Ascending aorta (tissue), 2 donors: ENCODE data around the gene IRF9. TPM values are rescaled to one million over a fixed set of nuclear protein-coding genes. Genes with fewer than 3 reads are reported as not detected.

ENCODE experiments used
- DNase-seq, 2 donors: peaks; one replicate each; pipeline ENCODE4 v3.0.0-alpha.2; 2019; ENCODE audit warnings: low spot score in 2 of 2
- H3K27ac ChIP-seq, 2 donors: fragments of 200-600 bp; sonication (generic); one replicate each; pipeline ENCODE4 v1.5.1; 2016 to 2017; ENCODE audit warnings: mild to moderate bottlenecking in 1 of 2
- H3K27me3 ChIP-seq: fragments of 200-600 bp; sonication (generic); one replicate; pipeline ENCODE4 v1.5.1; 2017
- H3K36me3 ChIP-seq, 2 donors: fragments of 200-600 bp; sonication (generic); one replicate each; pipeline ENCODE4 v1.5.1; 2016
- H3K4me1 ChIP-seq, 2 donors: fragments of 200-600 bp; sonication (generic); one replicate each; pipeline ENCODE4 v1.5.1; 2016 to 2017; ENCODE audit warnings: mild to moderate bottlenecking in 1 of 2
- H3K4me3 ChIP-seq, 2 donors: fragments of 200-600 bp; sonication (generic); one replicate each; pipeline ENCODE4 v1.5.1; 2016 to 2017; ENCODE audit warnings: mild to moderate bottlenecking in 1 of 2
- H3K9me3 ChIP-seq, 2 donors: fragments of 200-600 bp; sonication (generic); one replicate each; pipeline ENCODE4 v1.5.1; 2016
- CTCF ChIP-seq, 3 experiments: fragments of 200-600 bp in 2 of 3; fragments of 450-650 bp in 1 of 3; sonication (generic) in 2 of 3; IDR thresholded peaks; one replicate each; pipeline ENCODE4 v1.5.1; 2016 to 2019; ENCODE audit warnings: antibody characterized with exemption in 3 of 3, mild to moderate bottlenecking in 1 of 3, moderate library complexity in 1 of 3
- intact Hi-C: fragments of 100-400 bp; cut with DNase I; formaldehyde crosslinking; loops from one replicate; pipeline ENCODE4 v1.15.1; 2023
- total RNA-seq: library from RNA; depleted of rRNA; stranded (reverse); fragments of >200 nt; gene quantifications from one replicate; pipeline ENCODE4 v1.1.0, GENCODE V29; 2016

The IRF9 gene
- total RNA-seq, 1 donor from 2014 or later, result 24.7 TPM

GRCh38 chr14:24181371-24182077 lies 20.5 kb downstream of the IRF9 start:
- DNase-seq, result no peak
- no peak overlapping the region for H3K27ac ChIP-seq
- intact Hi-C loops, result no loop called here
- H3K36me3 ChIP-seq, result peaks cover 46 to 89% of the 10 kb centered on the region in 2 donors
- H3K4me3 ChIP-seq, result no peak overlapping the region
- no peaks in the 10 kb centered on the region for H3K9me3 ChIP-seq
- H3K4me1 ChIP-seq, result no peaks in the 10 kb centered on the region
- H3K27me3 ChIP-seq, result no peaks in the 10 kb centered on the region
- no peak for TF ChIP-seq CTCF (IDR thresholded peaks at IDR 0.05)

DNA sequence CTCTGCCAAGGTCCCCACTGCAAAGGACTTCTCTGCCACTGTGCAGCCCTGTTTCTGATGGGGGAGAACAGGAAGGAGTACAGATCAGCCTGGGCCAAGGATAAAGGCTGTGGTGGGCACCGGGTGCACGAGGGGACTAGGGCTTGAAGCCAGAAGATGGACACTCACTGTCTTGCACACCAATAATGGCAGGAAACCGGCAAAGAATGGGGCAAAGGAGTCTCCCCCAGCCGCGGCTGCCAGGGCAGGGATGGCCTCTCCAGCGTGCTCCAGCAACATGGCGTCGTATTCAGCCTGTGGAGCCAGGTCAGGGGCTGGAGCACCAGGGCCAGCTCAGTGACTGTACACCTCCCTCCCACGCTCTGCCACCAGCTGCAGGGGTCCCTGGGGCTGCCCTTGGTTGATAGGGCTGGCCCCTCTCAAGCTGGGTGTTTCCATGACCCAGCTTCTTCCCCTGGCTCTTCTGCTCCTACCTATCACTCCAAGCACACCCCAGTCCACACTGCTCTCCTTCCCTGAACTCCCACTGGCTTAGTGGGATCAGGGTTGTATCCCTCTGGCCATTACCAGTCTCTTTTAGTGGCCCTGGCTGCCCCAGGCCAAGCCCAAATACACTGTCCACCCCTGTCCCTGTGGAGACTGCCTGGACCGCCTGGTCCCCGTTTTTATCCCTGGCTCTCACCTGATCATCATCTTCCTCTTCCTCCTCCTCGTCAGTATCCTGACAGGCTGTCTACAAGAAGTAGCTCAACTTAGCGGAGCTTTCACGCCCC lies 21.2 kb downstream of the IRF9 start:
- intact Hi-C loops, result no loop called here
- H3K36me3 ChIP-seq, result peaks cover 46 to 84% of the 10 kb centered on the region in 2 donors

GRCh38 chr14:24183014-24183481 lies 22.0 kb downstream of the IRF9 start:
- no peak for TF ChIP-seq CTCF (IDR thresholded peaks at IDR 0.05)
- H3K36me3 ChIP-seq, result peaks cover 42 to 76% of the 10 kb centered on the region in 2 donors
- DNase-seq, result no peak
- H3K9me3 ChIP-seq, result no peaks in the 10 kb centered on the region
- H3K4me1 ChIP-seq, result peaks cover 0 to 7% of the 10 kb centered on the region in 2 donors
- H3K4me3 ChIP-seq, result no peak overlapping the region
- intact Hi-C loops, result no loop called here
- no peaks in the 10 kb centered on the region for H3K27me3 ChIP-seq
- no peak overlapping the region for H3K27ac ChIP-seq

More for the DNA sequence above, 21.2 kb downstream of the IRF9 start:
- Histone ChIP-seq H3K4me1 (no peaks in the 10 kb centered on the region), H3K9me3 (no peaks in the 10 kb centered on the region), H3K4me3 (no peak overlapping the region), H3K27ac (no peak overlapping the region), H3K27me3 (no peaks in the 10 kb centered on the region)
- no peak for DNase-seq
- no peak for TF ChIP-seq CTCF (IDR thresholded peaks at IDR 0.05)

GRCh38 chr14:24184104-24184970 lies 23.3 kb downstream of the IRF9 start:
- DNase-seq, result no peak
- H3K4me1 ChIP-seq, result peaks cover 0 to 15% of the 10 kb centered on the region in 2 donors
- TF ChIP-seq CTCF (IDR thresholded peaks at IDR 0.05), result no peak
- H3K4me3 ChIP-seq, result no peak overlapping the region
- intact Hi-C loops, result no loop called here
- H3K27ac ChIP-seq, result no peak overlapping the region
- no peaks in the 10 kb centered on the region for H3K27me3 ChIP-seq
- peaks cover 31 to 63% of the 10 kb centered on the region in 2 donors for H3K36me3 ChIP-seq
- H3K9me3 ChIP-seq, result no peaks in the 10 kb centered on the region

GRCh38 chr14:24185026-24185425 lies 24.0 kb downstream of the IRF9 start:
- H3K4me3 ChIP-seq, result no peak overlapping the region
- peaks cover 0 to 19% of the 10 kb centered on the region in 2 donors for H3K4me1 ChIP-seq
- intact Hi-C loops, result no loop called here
- no peak for DNase-seq
- no peak for TF ChIP-seq CTCF (IDR thresholded peaks at IDR 0.05)
- H3K36me3 ChIP-seq, result peaks cover 29 to 58% of the 10 kb centered on the region in 2 donors
- no peak overlapping the region for H3K27ac ChIP-seq
- H3K27me3 ChIP-seq, result no peaks in the 10 kb centered on the region
- no peaks in the 10 kb centered on the region for H3K9me3 ChIP-seq
